AG10803 (cell line): ENCODE results near the gene POLR3H.

ENCODE experiments used
- DNase-seq: peaks from one replicate; pipeline ENCODE4 v3.0.0; 2010; ENCODE audit warnings: low read depth
- H3K4me3 ChIP-seq: 2 replicates; pipeline ENCODE4 v1.5.1; 2011; ENCODE audit warnings: mild to moderate bottlenecking, low read length, control low read depth
- TF ChIP-seq, protein P1 (sequence below): conservative IDR thresholded peaks from 2 replicates; pipeline ENCODE4 v1.5.1; 2011; ENCODE audit warnings: mild to moderate bottlenecking, low read length, control low read depth, inconsistent platforms

POLR3H gene

GRCh38 chr22:41488596-41489385 lies 55.5 kb downstream of the POLR3H start:
- TF ChIP-seq, protein P1, sequence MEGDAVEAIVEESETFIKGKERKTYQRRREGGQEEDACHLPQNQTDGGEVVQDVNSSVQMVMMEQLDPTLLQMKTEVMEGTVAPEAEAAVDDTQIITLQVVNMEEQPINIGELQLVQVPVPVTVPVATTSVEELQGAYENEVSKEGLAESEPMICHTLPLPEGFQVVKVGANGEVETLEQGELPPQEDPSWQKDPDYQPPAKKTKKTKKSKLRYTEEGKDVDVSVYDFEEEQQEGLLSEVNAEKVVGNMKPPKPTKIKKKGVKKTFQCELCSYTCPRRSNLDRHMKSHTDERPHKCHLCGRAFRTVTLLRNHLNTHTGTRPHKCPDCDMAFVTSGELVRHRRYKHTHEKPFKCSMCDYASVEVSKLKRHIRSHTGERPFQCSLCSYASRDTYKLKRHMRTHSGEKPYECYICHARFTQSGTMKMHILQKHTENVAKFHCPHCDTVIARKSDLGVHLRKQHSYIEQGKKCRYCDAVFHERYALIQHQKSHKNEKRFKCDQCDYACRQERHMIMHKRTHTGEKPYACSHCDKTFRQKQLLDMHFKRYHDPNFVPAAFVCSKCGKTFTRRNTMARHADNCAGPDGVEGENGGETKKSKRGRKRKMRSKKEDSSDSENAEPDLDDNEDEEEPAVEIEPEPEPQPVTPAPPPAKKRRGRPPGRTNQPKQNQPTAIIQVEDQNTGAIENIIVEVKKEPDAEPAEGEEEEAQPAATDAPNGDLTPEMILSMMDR = no peak
- no peak overlapping the region for H3K4me3 ChIP-seq
- no peak for DNase-seq

DNA sequence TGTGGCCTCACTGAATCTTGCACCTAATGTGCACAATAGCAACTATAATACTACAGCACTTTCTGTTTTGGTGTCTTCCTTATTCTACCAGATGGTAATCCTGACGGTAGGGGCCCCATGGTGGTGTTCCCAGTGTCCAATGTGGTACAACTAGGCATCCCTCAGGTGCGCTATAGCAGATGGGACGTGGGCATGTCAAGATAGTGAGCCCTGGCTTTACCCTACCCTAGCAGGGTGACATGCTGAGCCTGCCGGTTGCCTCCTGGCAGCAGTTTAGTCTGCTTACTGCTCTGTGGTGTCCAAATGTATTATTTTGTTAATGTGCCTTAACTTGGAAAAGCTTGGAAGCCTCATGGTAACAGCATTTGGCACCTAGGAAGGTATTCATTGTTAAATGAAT lies 56.2 kb downstream of the POLR3H start:
- H3K4me3 ChIP-seq = no peak overlapping the region
- DNase-seq = no peak
- TF ChIP-seq, protein P1 = no peak

DNA sequence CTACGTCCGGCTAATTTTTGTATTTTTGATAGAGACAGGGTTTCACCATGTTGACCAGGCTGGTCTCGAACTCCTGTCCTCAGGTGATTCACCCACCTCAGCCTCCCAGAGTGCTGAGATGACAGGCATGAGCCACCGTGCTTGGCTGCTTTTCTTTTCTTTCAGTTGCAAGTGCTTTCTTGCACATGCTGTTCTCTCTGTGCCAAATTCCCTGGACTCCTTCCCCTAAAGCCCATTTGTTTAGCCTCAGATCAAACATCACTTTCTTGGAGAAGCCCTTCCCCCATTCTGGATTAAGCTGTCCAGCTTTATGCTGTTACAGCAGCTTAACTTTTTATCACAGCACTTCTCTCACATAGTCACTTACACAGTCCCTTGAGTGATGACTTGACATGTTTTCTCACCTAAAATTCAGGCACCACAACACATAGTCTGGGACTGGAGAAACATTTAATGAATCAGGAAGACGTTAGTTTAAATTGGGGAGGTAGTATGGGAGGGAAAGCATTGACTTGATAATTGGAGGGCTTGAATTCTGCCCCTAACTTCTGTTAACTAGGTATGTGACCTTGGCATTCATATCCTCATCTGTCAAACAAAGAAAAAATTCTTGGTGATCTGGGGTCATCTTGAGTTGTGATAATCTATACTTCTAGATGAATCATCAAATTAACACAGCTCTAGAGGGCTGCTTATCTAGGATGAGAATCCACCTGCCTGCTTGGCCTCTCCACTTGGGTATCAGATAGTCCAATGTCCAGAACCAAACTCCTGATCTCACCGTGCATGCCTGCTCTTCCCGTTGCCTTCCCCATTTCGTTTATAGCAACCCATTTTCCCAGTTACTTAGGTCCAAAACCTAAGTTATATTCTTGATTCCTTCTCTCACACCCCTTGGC lies 57.0 kb downstream of the POLR3H start:
- no peak overlapping the region for H3K4me3 ChIP-seq
- DNase-seq = no peak
- TF ChIP-seq, protein P1 = no peak

DNA sequence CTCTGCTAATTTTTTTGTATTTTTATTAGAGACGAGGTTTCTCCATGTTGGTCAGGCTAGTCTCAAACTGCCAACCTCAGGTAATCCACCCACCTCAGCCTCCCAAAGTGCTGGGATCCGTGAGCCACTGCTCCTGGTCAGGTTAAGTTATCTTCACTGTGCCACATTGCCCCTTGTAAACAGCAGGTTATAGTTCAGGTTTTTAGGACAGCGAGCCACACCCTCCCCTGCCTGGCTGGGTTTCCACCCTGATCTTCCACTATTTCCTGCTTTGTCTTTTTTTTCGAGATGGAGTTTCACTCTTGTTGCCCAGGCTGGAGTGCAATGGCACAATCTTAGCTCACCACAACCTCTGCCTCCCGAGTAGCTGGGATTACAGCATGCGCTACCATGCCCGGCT lies 59.2 kb downstream of the POLR3H start:
- no peak for DNase-seq
- H3K4me3 ChIP-seq = no peak overlapping the region
- TF ChIP-seq, protein P1 = no peak

- peak; percentile 70 for DNase-seq
- no peak overlapping the region for H3K4me3 ChIP-seq
- TF ChIP-seq, protein P1 = no peak
Measured at GRCh38 chr22:41482319-41482935, 61.8 kb downstream of the POLR3H start.

GRCh38 chr22:41481925-41482318 lies 62.3 kb downstream of the POLR3H start:
- no peak for DNase-seq
- TF ChIP-seq, protein P1 = no peak
- H3K4me3 ChIP-seq = no peak overlapping the region
